Fibroblast of lung (primary cell): ENCODE measurements around the gene C19orf67. TPM values are rescaled to one million over a fixed set of nuclear protein-coding genes. Genes with fewer than 3 reads are reported as not detected.

Experiments
- DNase-seq, 2 donors: peaks; one replicate each; pipeline versions ENCODE4 v3.0.0 to v3.0.0-alpha.2; 2010; ENCODE audit warnings: low read depth in 2 of 2
- H2AFZ ChIP-seq: 2 replicates; pipeline ENCODE4 v1.5.1; 2012; ENCODE audit warnings: low read length, control low read depth, inconsistent platforms
- H3K27ac ChIP-seq: 2 replicates; pipeline ENCODE4 v1.5.1; 2011; ENCODE audit warnings: low read length, control low read depth; ENCODE audit not compliant: insufficient read depth
- H3K27me3 ChIP-seq: 2 replicates; pipeline ENCODE4 v1.5.1; 2011; ENCODE audit warnings: mild to moderate bottlenecking, low read length; ENCODE audit not compliant: control insufficient read depth, insufficient read depth
- H3K36me3 ChIP-seq: 2 replicates; pipeline ENCODE4 v1.5.1; 2011; ENCODE audit warnings: low read length; ENCODE audit not compliant: control insufficient read depth, insufficient read depth
- H3K4me1 ChIP-seq: 2 replicates; pipeline ENCODE4 v1.5.1; 2011; ENCODE audit warnings: low read length; ENCODE audit not compliant: control insufficient read depth, insufficient read depth; ENCODE audit errors: extremely low read depth
- H3K4me2 ChIP-seq: 2 replicates; pipeline ENCODE4 v1.5.1; 2011; ENCODE audit warnings: low read length, control low read depth; ENCODE audit not compliant: insufficient read depth; ENCODE audit errors: extremely low read depth
- H3K4me3 ChIP-seq, 4 experiments: fragments of 200-600 bp in 1 of 4; sonication (generic) in 1 of 4; replicated peaks in 1 of 4; 2 replicates each; pipeline ENCODE4 v1.5.1; 2011 to 2016; ENCODE audit warnings: low read length in 4 of 4, low read depth in 3 of 4, mild to moderate bottlenecking in 3 of 4, control low read depth in 2 of 4, inconsistent platforms in 1 of 4, mixed read lengths in 1 of 4; ENCODE audit not compliant: insufficient read depth in 1 of 4; ENCODE audit errors: control extremely low read depth in 1 of 4
- H3K79me2 ChIP-seq: 2 replicates; pipeline ENCODE4 v1.5.1; 2012; ENCODE audit warnings: mild to moderate bottlenecking, low read length, inconsistent platforms; ENCODE audit not compliant: control insufficient read depth, insufficient read depth
- H3K9ac ChIP-seq: 2 replicates; pipeline ENCODE4 v1.5.1; 2011; ENCODE audit warnings: mild to moderate bottlenecking, low read length, control low read depth; ENCODE audit not compliant: insufficient read depth
- H3K9me3 ChIP-seq: 2 replicates; pipeline ENCODE4 v1.5.1; 2012; ENCODE audit warnings: low read depth, low read length; ENCODE audit not compliant: control insufficient read depth, insufficient read depth
- H4K20me1 ChIP-seq: 2 replicates; pipeline ENCODE4 v1.5.1; 2011; ENCODE audit warnings: low read length; ENCODE audit not compliant: control insufficient read depth, insufficient read depth; ENCODE audit errors: extremely low read depth
- CTCF ChIP-seq, 2 donors: IDR thresholded peaks in 1 of 2; conservative IDR thresholded peaks in 1 of 2; 1 replicate in 1 of 2; 2 replicates in 1 of 2; pipeline ENCODE4 v1.5.1; 2011 to 2012; ENCODE audit warnings: low read length in 2 of 2, control low read depth in 1 of 2, inconsistent platforms in 1 of 2, low read depth in 1 of 2, mild to moderate bottlenecking in 1 of 2
- EZH2 ChIP-seq: IDR thresholded peaks from 2 replicates; pipeline ENCODE4 v1.5.1; 2012; ENCODE audit warnings: low read length, control low read depth, mild to moderate bottlenecking; ENCODE audit errors: missing control alignments
- polyA plus RNA-seq, 2 donors: library from polyadenylated mRNA; depleted of rRNA in 1 of 2; stranded (reverse) in 1 of 2; unstranded in 1 of 2; fragments of >200 nt; gene quantifications; 2 replicates each; pipeline ENCODE4 v1.2.1, GENCODE V29; 2011 to 2012; ENCODE audit warnings: missing spikeins in 1 of 2
- total RNA-seq: library from RNA; depleted of rRNA; stranded (reverse); fragments of >200 nt; gene quantifications from 2 replicates; pipeline ENCODE4 v1.2.1, GENCODE V29; 2014

Gene C19orf67
- total and polyA plus RNA-seq, 2 donors (not counting 1 experiment from before 2014, with no cell fraction given), result not detected

DNA sequence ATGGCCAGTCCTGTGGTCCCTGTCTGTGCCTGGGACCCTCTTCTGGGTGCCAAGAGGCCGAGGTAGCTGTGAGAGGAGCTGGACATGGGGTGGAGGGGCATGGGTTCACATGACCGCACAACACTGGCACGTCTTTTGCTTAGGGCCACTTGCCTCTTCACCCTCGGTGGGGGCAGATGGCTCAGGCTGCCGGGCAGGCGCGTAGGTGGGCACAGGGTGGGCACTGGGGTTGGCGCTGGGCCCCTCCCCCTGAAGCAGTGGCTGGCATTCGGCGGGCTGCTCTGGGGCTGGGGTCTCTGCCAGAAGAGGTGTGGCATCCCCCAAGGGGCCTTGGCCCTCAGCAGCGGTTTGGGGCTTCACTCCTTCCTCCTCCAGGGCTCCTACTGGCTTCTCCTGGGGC is 32.1 kb downstream of the C19orf67 start:
- Histone ChIP-seq H3K36me3 (no peaks in the 10 kb centered on the region), H3K4me1 (no peaks in the 10 kb centered on the region), H3K9me3 (no peaks in the 10 kb centered on the region), H3K79me2 (no peaks in the 10 kb centered on the region), H3K9ac (no peak overlapping the region), H3K27ac (no peak overlapping the region), H3K4me3 (no peak overlapping the region), H4K20me1 (no peaks in the 10 kb centered on the region), H3K4me2 (no peak overlapping the region), H3K27me3 (peaks cover under 1% of the 10 kb centered on the region), H2AFZ (no peak overlapping the region)
- DNase-seq, result no peak
- TF ChIP-seq CTCF (conservative IDR thresholded peaks at IDR 0.05 in 1 of 2, IDR thresholded peaks at IDR 0.05 in 1 of 2; ENCODE audit: low read depth in 1 of 2, low read length in 2 of 2) (no peak), EZH2 (no peak)

- TF ChIP-seq EZH2 (no peak), CTCF (conservative IDR thresholded peaks at IDR 0.05 in 1 of 2, IDR thresholded peaks at IDR 0.05 in 1 of 2; ENCODE audit: low read depth in 1 of 2, low read length in 2 of 2) (no peak)
- Histone ChIP-seq H3K79me2 (no peaks in the 10 kb centered on the region), H2AFZ (no peak overlapping the region), H4K20me1 (no peaks in the 10 kb centered on the region), H3K9me3 (no peaks in the 10 kb centered on the region), H3K27ac (no peak overlapping the region), H3K27me3 (no peaks in the 10 kb centered on the region), H3K4me2 (no peak overlapping the region), H3K9ac (no peak overlapping the region), H3K4me3 (no peak overlapping the region), H3K4me1 (no peaks in the 10 kb centered on the region), H3K36me3 (no peaks in the 10 kb centered on the region)
- no peak for DNase-seq
These were observed 32.6 kb downstream of the C19orf67 start for GRCh38 chr19:14053032-14053431.

GRCh38 chr19:14052470-14052869 is 33.1 kb downstream of the C19orf67 start:
- TF ChIP-seq EZH2 (no peak), CTCF (conservative IDR thresholded peaks at IDR 0.05 in 1 of 2, IDR thresholded peaks at IDR 0.05 in 1 of 2; ENCODE audit: low read depth in 1 of 2, low read length in 2 of 2) (no peak)
- H4K20me1 ChIP-seq, result no peaks in the 10 kb centered on the region
- H3K36me3 ChIP-seq, result no peaks in the 10 kb centered on the region
- H3K9me3 ChIP-seq, result no peaks in the 10 kb centered on the region
- no peak overlapping the region for H3K9ac ChIP-seq
- no peak for DNase-seq
- no peak overlapping the region for H2AFZ ChIP-seq
- H3K27me3 ChIP-seq, result no peaks in the 10 kb centered on the region
- H3K27ac ChIP-seq, result no peak overlapping the region
- H3K4me2 ChIP-seq, result no peak overlapping the region
- H3K79me2 ChIP-seq, result no peaks in the 10 kb centered on the region
- no peak overlapping the region for H3K4me3 ChIP-seq
- no peaks in the 10 kb centered on the region for H3K4me1 ChIP-seq
